ENCODE results near the gene GRIK2.
"Not testable (repeated sequence)": the region's sequence is repeated elsewhere in the genome, so short reads cannot be mapped to it uniquely, and the experiment has no call there.

GRIK2 gene

GRCh38 chr6:101393251-101393828, at the start of gene GRIK2:
Gene GRIK2 (plus strand): TSS chr6:101393708.
- DNase-seq (ENCODE audit: low read depth in 3 of 3): peak in 1 of 3 experiments; percentile 7

GRCh38 chr6:101344885-101345284, 48.6 kb upstream of the GRIK2 start:
- DNase-seq (ENCODE audit: low read depth in 3 of 3): no peak

- no peak for DNase-seq (ENCODE audit: low read depth in 3 of 3)
These were observed 44.7 kb upstream of the GRIK2 start for GRCh38 chr6:101348816-101349215.

GRCh38 chr6:101350631-101351030, 42.9 kb upstream of the GRIK2 start:
- not testable (repeated sequence) for DNase-seq (ENCODE audit: low read depth in 3 of 3)

GRCh38 chr6:101351173-101351572, 42.3 kb upstream of the GRIK2 start:
- DNase-seq (ENCODE audit: low read depth in 3 of 3): no peak

GRCh38 chr6:101352316-101352715, 41.2 kb upstream of the GRIK2 start:
- no peak for DNase-seq (ENCODE audit: low read depth in 3 of 3)

GRCh38 chr6:101365181-101365580, 28.3 kb upstream of the GRIK2 start:
- no peak for DNase-seq (ENCODE audit: low read depth in 3 of 3)

- DNase-seq (ENCODE audit: low read depth in 3 of 3): no peak
These were observed 13.6 kb upstream of the GRIK2 start for GRCh38 chr6:101379926-101380325.

- DNase-seq (ENCODE audit: low read depth in 3 of 3): no peak
These were observed 12.4 kb upstream of the GRIK2 start for GRCh38 chr6:101380897-101381630.

GRCh38 chr6:101383747-101384146, 9.8 kb upstream of the GRIK2 start:
- DNase-seq (ENCODE audit: low read depth in 3 of 3): not testable (repeated sequence)

- DNase-seq (ENCODE audit: low read depth in 3 of 3): no peak
These were observed 6.5 kb upstream of the GRIK2 start for GRCh38 chr6:101386982-101387381.

GRCh38 chr6:101391772-101392585, 1.5 kb upstream of the GRIK2 start:
- DNase-seq (ENCODE audit: low read depth in 3 of 3): no peak

GRCh38 chr6:101392586-101393230, 800 bp upstream of the GRIK2 start:
- no peak for DNase-seq (ENCODE audit: low read depth in 3 of 3)

GRCh38 chr6:101393829-101394251, 332 bp downstream of the GRIK2 start:
- DNase-seq (ENCODE audit: low read depth in 3 of 3): no peak

- DNase-seq (ENCODE audit: low read depth in 3 of 3): no peak
These were observed 1.4 kb downstream of the GRIK2 start for GRCh38 chr6:101394936-101395335.

- DNase-seq (ENCODE audit: low read depth in 3 of 3): no peak
These were observed 1.8 kb downstream of the GRIK2 start for GRCh38 chr6:101395345-101395744.

GRCh38 chr6:101396548-101397173, 3.2 kb downstream of the GRIK2 start:
- DNase-seq (ENCODE audit: low read depth in 3 of 3): peak in 1 of 3 experiments; percentile 21

- no peak for DNase-seq (ENCODE audit: low read depth in 3 of 3)
These were observed 3.7 kb downstream of the GRIK2 start for GRCh38 chr6:101397199-101397598.

- no peak for DNase-seq (ENCODE audit: low read depth in 3 of 3)
These were observed 5.5 kb downstream of the GRIK2 start for GRCh38 chr6:101398716-101399615.

GRCh38 chr6:101399616-101400162, 6.2 kb downstream of the GRIK2 start:
- DNase-seq (ENCODE audit: low read depth in 3 of 3): no peak
